Adrenal gland (tissue), 12 donors: ENCODE measurements around the gene ZFP1. TPM values are rescaled to one million over a fixed set of nuclear protein-coding genes. Genes with fewer than 3 reads are reported as not detected.

Experiments
- DNase-seq, 7 donors: peaks; one replicate each; pipeline ENCODE4 v3.0.0-alpha.2; 2019 to 2020
- H3K27ac ChIP-seq, 5 donors: fragments of 200-600 bp; sonication (generic) in 4 of 5; 1 replicate in 3 of 5; 2 replicates in 2 of 5; pipeline versions ENCODE4 v1.5.1 to v1.8.0; 2016 to 2020; ENCODE audit warnings: mild to moderate bottlenecking in 1 of 5
- H3K27me3 ChIP-seq: fragments of 200-600 bp; 2 replicates; pipeline ENCODE4 v1.8.0; 2021
- H3K36me3 ChIP-seq, 2 donors: fragments of 200-600 bp; replicated peaks in 1 of 2; 1 replicate in 1 of 2; 2 replicates in 1 of 2; pipeline versions ENCODE4 v1.5.1 to v1.8.0; 2018 to 2022
- H3K4me1 ChIP-seq, 2 donors: fragments of 200-600 bp; replicated peaks in 1 of 2; 1 replicate in 1 of 2; 2 replicates in 1 of 2; pipeline versions ENCODE4 v1.5.1 to v1.8.0; 2018 to 2021
- H3K4me3 ChIP-seq, 4 donors: fragments of 200-600 bp; sonication (generic) in 3 of 4; one replicate each; pipeline ENCODE4 v1.5.1; 2016 to 2018
- H3K9me3 ChIP-seq, 3 donors: fragments of 200-600 bp; sonication (generic) in 1 of 3; replicated peaks in 1 of 3; 1 replicate in 2 of 3; 2 replicates in 1 of 3; pipeline versions ENCODE4 v1.5.1 to v1.8.0; 2016 to 2021
- POLR2A ChIP-seq, 2 donors: fragments of 450-650 bp; IDR thresholded peaks; one replicate each; pipeline ENCODE4 v1.6.1; 2017; ENCODE audit warnings: antibody characterized with exemption in 2 of 2, mild to moderate bottlenecking in 2 of 2, moderate library complexity in 1 of 2
- WGBS, 4 donors: extraction: QIAGEN DNeasy Blood & Tissue Kit in 2 of 4; methylation state at CpG; one replicate each; pipeline versions ENCODE4 v1.1.5 to v1.1.7; 2013 to 2017; 5-methylcytosine and 5-hydroxymethylcytosine counted together
- intact Hi-C, 2 donors: fragments of 100-400 bp; cut with DNase I; formaldehyde crosslinking; loops; one replicate each; pipeline versions ENCODE4 v1.14.1 to v1.15.0; 2022 to 2023
- polyA plus RNA-seq, 3 donors: library from polyadenylated mRNA; stranded (reverse); fragments of 200-250 nt in 2 of 3; fragments of 350-450 nt in 1 of 3; fragmentation: Illumina TruSeq in 1 of 3; extraction: RNeasy Lipid Tissue Mini Kit (QIAGEN cat#74804) in 1 of 3; gene quantifications; one replicate each; pipeline ENCODE4 v1.2.3, GENCODE V29; 2013 to 2014
- total RNA-seq, 9 donors: library from RNA; depleted of rRNA in 4 of 9; stranded (reverse); fragments of >200 nt in 4 of 9; fragments of 120-200 nt in 1 of 9; fragmentation: NEBNext Ultra II Directional in 1 of 9; extraction: Animal tissue kit (Norgen Biotek cat#: 25700) in 1 of 9; gene quantifications; one replicate each; pipeline versions ENCODE4 v1.1.0 to v1.2.4, GENCODE V29; 2013 to 2023
- TF ChIP-seq, protein P1 (sequence below), 6 experiments: fragments of 450-650 bp in 4 of 6; fragments of 200-600 bp in 2 of 6; sonication (generic) in 1 of 6; IDR thresholded peaks; 1 replicate in 5 of 6; 2 replicates in 1 of 6; pipeline versions ENCODE4 v1.5.1 to v1.8.0; 2016 to 2021; ENCODE audit warnings: antibody characterized with exemption in 6 of 6, mild to moderate bottlenecking in 2 of 6, moderate library complexity in 1 of 6
- donor health status: healthy with polysubstance abuse.
- donor health status: Bipolar disorder and iron deficiency.
- donor health status: DM: yes; HTN: yes; CAD: no.
- donor health status: DM: no; HTN: no; CAD: no.
- donor health status: DM: no; HTN: no; CAD: no.
- donor health status: DM: yes; HTN: yes; CAD: no.

Gene ZFP1
- total and polyA plus RNA-seq, 12 donors, result 4.5 to 15.1 (median 8.7) TPM

DNA sequence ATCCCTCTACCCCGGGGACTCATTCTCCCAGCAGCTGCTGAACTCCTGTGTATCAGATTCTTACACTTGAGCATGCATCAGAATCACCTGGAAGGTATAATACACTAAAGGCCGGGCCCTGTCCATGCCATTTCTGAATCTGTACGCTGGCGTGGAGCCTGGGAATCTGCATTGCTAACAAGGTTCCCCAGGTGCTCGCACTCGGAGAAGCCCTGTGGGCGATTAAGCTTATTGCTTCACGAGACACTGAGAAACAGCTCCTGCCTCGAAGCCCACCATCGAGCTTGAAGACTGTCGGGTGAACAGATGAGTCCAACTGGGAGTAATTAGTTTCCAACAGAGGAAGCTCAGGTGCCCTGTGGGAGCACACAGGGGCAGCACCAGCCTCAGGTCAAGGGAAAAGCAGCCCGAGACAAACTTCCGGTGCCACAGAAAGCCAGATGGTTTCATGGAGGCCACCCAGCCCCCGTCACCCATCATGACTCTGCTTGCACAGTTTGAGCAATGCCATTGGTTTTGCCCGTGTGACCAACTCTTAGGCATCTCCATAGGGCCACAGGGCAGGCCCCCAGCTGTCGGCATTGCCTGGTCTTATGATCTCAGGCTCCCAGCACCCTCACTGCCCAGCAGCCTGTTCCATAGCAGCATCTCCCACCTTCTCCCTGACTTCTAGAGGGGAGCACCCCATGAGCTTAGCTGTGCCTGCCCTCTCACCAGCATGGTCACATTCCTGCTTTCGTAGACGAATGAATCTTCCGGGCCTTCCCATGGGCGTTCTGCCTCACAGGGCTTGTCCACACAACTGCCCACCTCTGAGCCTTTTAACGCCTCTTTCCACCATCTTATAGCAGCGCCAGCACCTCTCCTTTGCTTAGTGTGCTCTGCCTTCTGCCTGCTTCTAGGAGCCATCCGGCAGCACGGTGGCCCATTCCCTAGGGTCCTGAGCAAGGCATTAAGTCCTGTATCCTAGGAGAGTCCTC is 47.8 kb downstream of the ZFP1 start:
- intact Hi-C loops, result loop anchor here in 1 of 2 donors (10.0 kb wide), 1 partner anchor 559 kb away; no protein-coding TSS in a partner anchor
- Histone ChIP-seq H3K27me3 (peaks cover 8% of the 10 kb centered on the region), H3K9me3 (no peaks in the 10 kb centered on the region), H3K4me3 (no peak overlapping the region), H3K36me3 (no peaks in the 10 kb centered on the region), H3K27ac (no peak overlapping the region), H3K4me1 (no peaks in the 10 kb centered on the region)
- DNase-seq, result peak in 1 of 7 donors; percentile 39
- 77 to 84% (median 81%) methylated on average over 14 to 24 of the region's 24 CpGs for WGBS, 4 donors
- TF ChIP-seq POLR2A (IDR thresholded peaks at IDR 0.05), result no peak
- TF ChIP-seq, protein P1, sequence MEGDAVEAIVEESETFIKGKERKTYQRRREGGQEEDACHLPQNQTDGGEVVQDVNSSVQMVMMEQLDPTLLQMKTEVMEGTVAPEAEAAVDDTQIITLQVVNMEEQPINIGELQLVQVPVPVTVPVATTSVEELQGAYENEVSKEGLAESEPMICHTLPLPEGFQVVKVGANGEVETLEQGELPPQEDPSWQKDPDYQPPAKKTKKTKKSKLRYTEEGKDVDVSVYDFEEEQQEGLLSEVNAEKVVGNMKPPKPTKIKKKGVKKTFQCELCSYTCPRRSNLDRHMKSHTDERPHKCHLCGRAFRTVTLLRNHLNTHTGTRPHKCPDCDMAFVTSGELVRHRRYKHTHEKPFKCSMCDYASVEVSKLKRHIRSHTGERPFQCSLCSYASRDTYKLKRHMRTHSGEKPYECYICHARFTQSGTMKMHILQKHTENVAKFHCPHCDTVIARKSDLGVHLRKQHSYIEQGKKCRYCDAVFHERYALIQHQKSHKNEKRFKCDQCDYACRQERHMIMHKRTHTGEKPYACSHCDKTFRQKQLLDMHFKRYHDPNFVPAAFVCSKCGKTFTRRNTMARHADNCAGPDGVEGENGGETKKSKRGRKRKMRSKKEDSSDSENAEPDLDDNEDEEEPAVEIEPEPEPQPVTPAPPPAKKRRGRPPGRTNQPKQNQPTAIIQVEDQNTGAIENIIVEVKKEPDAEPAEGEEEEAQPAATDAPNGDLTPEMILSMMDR (IDR thresholded peaks at IDR 0.05), result no peak

DNA sequence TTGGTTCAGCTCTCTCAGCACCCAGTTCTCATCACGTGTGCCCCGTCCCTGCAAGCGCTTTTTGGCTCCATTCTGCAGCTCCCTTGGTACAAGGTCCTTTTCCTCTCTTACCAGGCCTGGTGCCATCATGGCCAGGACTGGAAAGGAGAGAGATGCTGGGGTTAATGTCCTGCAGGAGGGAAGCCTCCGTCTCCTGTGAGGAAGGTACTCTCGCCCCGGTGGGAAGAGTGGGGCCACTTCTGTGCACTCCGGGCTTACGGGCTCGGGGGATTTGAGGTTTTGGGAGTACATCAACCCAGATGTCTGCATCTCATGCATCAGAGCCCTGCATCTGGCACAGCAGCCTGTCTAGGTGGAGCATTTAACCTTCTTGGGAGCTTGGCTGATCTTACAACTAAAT is 48.5 kb downstream of the ZFP1 start:
- Histone ChIP-seq H3K4me1 (no peaks in the 10 kb centered on the region), H3K27ac (no peak overlapping the region), H3K36me3 (no peaks in the 10 kb centered on the region), H3K9me3 (no peaks in the 10 kb centered on the region), H3K27me3 (peaks cover 8% of the 10 kb centered on the region), H3K4me3 (no peak overlapping the region)
- DNase-seq, result no peak
- 53 to 77% (median 70%) methylated on average over 8 to 9 of the region's 9 CpGs for WGBS, 4 donors
- intact Hi-C loops, result loop anchor here in 1 of 2 donors (10.0 kb wide), 1 partner anchor 558 kb away; no protein-coding TSS in a partner anchor
- TF ChIP-seq POLR2A (IDR thresholded peaks at IDR 0.05), result no peak
- TF ChIP-seq, protein P1 (IDR thresholded peaks at IDR 0.05), result no peak

DNA sequence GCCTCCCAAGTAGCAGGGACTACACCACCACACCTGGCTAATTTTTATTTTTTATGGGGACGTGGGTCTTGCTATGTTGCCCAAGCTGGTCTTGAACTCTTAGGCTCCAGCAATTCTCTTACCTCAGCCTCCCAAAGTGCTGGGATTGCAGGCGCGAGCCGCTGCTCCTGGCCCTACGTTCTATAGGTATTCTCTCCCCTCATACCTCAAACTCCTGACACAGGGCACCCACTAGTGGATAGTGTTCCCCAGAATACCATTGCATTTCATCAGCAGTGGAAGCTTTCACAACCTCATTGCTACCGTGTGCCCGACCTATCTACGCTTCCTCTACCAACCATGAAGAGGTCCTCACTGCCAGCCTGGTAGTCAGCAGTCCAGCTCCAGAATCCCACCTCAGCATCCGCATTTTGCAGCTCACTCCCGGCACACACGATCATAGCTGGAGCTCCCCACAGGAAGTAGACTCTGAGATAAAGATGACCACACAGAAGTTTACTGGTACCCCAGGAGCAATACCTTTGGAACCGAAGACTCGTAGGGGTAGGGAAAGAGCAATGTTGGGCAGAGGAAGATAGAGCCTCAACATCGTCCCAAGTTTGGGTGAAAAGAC is 49.3 kb downstream of the ZFP1 start:
- TF ChIP-seq, protein P1 (IDR thresholded peaks at IDR 0.05), result no peak
- no peak for TF ChIP-seq POLR2A (IDR thresholded peaks at IDR 0.05)
- no peaks in the 10 kb centered on the region for H3K9me3 ChIP-seq
- 45 to 57% (median 56%) methylated on average over 13 to 14 of the region's 14 CpGs for WGBS, 4 donors
- no peaks in the 10 kb centered on the region for H3K4me1 ChIP-seq
- no peak overlapping the region for H3K4me3 ChIP-seq
- no peaks in the 10 kb centered on the region for H3K36me3 ChIP-seq
- intact Hi-C loops, result loop anchor here in 1 of 2 donors (10.0 kb wide), 1 partner anchor 557 kb away; no protein-coding TSS in a partner anchor
- H3K27me3 ChIP-seq, result peaks cover 8% of the 10 kb centered on the region
- DNase-seq, result peak in 1 of 7 donors; percentile 24
- no peak overlapping the region for H3K27ac ChIP-seq

DNA sequence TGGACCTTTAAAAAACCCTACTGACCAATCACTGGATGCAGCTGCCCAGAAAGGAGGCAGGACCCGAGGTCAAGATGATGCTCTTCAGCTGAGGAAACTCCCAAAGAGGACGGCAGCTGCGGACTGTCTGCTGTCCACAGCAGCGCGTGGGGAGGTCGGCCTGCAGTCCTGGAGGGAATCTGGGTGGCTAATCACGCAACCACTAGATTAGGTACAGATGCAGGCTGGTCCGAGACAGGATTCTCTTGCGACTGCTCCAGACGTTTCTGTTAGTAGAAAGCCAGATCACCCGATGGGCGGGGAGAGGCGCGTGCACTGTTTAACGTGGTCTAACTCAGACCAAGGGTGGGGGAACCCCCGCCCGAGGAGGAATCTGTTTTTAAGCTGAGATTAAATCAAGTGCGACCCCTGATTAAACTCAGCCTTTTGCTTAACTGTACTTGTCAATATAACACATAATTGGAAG is 49.8 kb downstream of the ZFP1 start:
- H3K9me3 ChIP-seq, result no peaks in the 10 kb centered on the region
- intact Hi-C loops, result loop anchor here in 1 of 2 donors (10.0 kb wide), 1 partner anchor 557 kb away; no protein-coding TSS in a partner anchor
- H3K4me3 ChIP-seq, result no peak overlapping the region
- H3K27me3 ChIP-seq, result peaks cover 8% of the 10 kb centered on the region
- H3K27ac ChIP-seq, result no peak overlapping the region
- no peaks in the 10 kb centered on the region for H3K4me1 ChIP-seq
- H3K36me3 ChIP-seq, result no peaks in the 10 kb centered on the region
- TF ChIP-seq, protein P1 (IDR thresholded peaks at IDR 0.05), result no peak
- TF ChIP-seq POLR2A (IDR thresholded peaks at IDR 0.05), result no peak
- peak in 1 of 7 donors; percentile 52 for DNase-seq
- WGBS, 4 donors, result 41 to 51% (median 45%) methylated on average over 11 to 18 of the region's 18 CpGs
